HL-60 (cell line): ENCODE results near the gene TMEM106C.

ENCODE experiments used
- DNase-seq, 2 experiments: peaks; one replicate each; pipeline ENCODE4 v3.0.0-alpha.2; 2010 to 2020; ENCODE audit warnings: low read depth in 1 of 2, low spot score in 1 of 2
- H3K27ac ChIP-seq: fragments of 250-450 bp; sonication (Bioruptor Pico); replicated peaks from 2 replicates; pipeline ENCODE4 v1.5.1; 2020; ENCODE audit warnings: mild to moderate bottlenecking, moderate library complexity
- H3K27me3 ChIP-seq: fragments of 250-450 bp; sonication (Bioruptor Pico); 2 replicates; pipeline ENCODE4 v1.5.1; 2021; ENCODE audit warnings: mild to moderate bottlenecking, moderate library complexity; ENCODE audit not compliant: insufficient read depth, poor library complexity, severe bottlenecking
- H3K4me3 ChIP-seq: replicated peaks from 2 replicates; pipeline ENCODE4 v1.5.1; 2011; ENCODE audit warnings: mild to moderate bottlenecking, control low read depth, low read length; ENCODE audit not compliant: insufficient read depth
- CTCF ChIP-seq: IDR thresholded peaks from one replicate; pipeline ENCODE4 v1.5.1; 2011; ENCODE audit warnings: low read length, control low read depth, inconsistent platforms; ENCODE audit not compliant: insufficient read depth
- GABPA ChIP-seq: IDR thresholded peaks from 2 replicates; pipeline ENCODE4 v1.6.1; 2012; ENCODE audit warnings: low read depth
- POLR2AphosphoS5 ChIP-seq: IDR thresholded peaks from 2 replicates; pipeline ENCODE4 v1.6.1; 2012; ENCODE audit warnings: low read depth
- REST ChIP-seq: IDR thresholded peaks from 2 replicates; pipeline ENCODE4 v1.6.1; 2012; ENCODE audit warnings: low read depth; ENCODE audit not compliant: insufficient replicate concordance
- SPI1 ChIP-seq: IDR thresholded peaks from 2 replicates; pipeline ENCODE4 v1.6.1; 2012; ENCODE audit warnings: low read depth, mild to moderate bottlenecking, borderline replicate concordance

TMEM106C gene

GRCh38 chr12:47991106-47992061, 28.0 kb downstream of the TMEM106C start:
- no peak for TF ChIP-seq SPI1
- H3K27ac ChIP-seq: no peak overlapping the region
- no peak overlapping the region for H3K4me3 ChIP-seq
- DNase-seq: no peak
- H3K27me3 ChIP-seq: peaks cover 11% of the 10 kb centered on the region

- TF ChIP-seq GABPA (no peak), SPI1 (no peak), REST (no peak), CTCF (no peak)
- H3K4me3 ChIP-seq: no peak overlapping the region
- no peak for DNase-seq
- H3K27me3 ChIP-seq: peaks cover 22% of the 10 kb centered on the region
- H3K27ac ChIP-seq: no peak overlapping the region
Measured at GRCh38 chr12:47992776-47993175, 29.4 kb downstream of the TMEM106C start.

- DNase-seq: no peak
- TF ChIP-seq GABPA (no peak), REST (no peak), SPI1 (no peak), CTCF (no peak), POLR2AphosphoS5 (no peak)
- Histone ChIP-seq H3K27me3 (peaks cover 28% of the 10 kb centered on the region), H3K27ac (no peak overlapping the region), H3K4me3 (no peak overlapping the region)
Measured at GRCh38 chr12:47993491-47993890, 30.1 kb downstream of the TMEM106C start.

- no peak for DNase-seq
- Histone ChIP-seq H3K4me3 (no peak overlapping the region), H3K27ac (no peak overlapping the region), H3K27me3 (peaks cover 46% of the 10 kb centered on the region)
- TF ChIP-seq REST (no peak), GABPA (no peak), POLR2AphosphoS5 (no peak)
Measured at GRCh38 chr12:47995981-47996401, 32.6 kb downstream of the TMEM106C start.
